ENCODE data around the gene SIRT1. TPM values are rescaled to one million over a fixed set of nuclear protein-coding genes. Genes with fewer than 3 reads are reported as not detected.
A peak's percentile ranks its signal among the peaks of the same experiment; 100 is the strongest.
"Not testable (repeated sequence)": the region's sequence is repeated elsewhere in the genome, so short reads cannot be mapped to it uniquely, and the experiment has no call there.

Gene SIRT1
- polyA plus RNA-seq, 1 donor (not counting 4 experiments of a cell fraction or from before 2014, with no cell fraction given) = 9.8 TPM

DNA sequence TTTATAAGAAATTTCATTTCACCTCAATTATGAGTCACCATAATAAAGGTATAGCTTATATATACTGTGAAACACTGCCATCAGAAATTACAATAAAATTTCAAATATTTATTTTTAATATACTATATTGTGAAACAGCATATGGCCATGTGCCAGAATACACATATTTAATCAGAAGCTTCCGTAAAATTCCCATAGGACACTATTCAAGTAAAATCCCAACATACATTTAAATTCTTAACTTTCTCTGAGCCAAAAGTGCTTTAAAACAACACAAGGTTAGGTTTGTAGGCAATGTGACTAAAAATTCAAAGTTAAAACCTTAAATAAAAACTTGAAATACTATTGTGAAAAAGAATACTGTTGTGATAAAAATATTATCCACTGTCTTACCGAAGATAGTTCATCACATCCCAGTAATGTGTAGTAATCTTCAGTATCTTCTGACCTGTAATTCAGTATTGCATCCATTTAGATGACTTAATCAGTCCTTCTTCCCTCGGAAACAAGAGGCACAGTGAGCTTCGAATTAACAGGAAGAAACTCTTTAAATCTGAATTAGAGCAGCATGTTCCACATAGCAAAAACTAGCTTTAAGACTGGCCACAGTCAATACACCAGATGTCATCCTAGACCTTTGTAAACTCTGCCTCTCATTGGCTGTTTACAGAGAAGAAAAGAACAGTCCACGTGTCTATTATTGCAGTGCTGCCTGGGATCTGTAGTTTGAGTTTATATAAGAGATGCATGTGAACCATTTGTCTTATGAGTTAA lies 46.7 kb upstream of the SIRT1 start, which contains the start of gene DNAJC12:
Gene DNAJC12, minus strand, starts transcription at position 648 of the 774 bp plus-strand sequence. Its CDS starts 177 bp downstream, at position 471.
- H2AFZ ChIP-seq (ENCODE audit: control insufficient read depth, low read length) = peak within 1 kb of the TSS; percentile 68
- H3K4me1 ChIP-seq (ENCODE audit: control insufficient read depth, extremely low read depth, insufficient read depth, low read length) = no peaks in the 10 kb centered on the region
- dilution Hi-C loops (cut with MboI; ENCODE audit: extremely low pct_ligation_motif_present, low sequenced_read_pairs) = loop anchor here (10.0 kb wide), 1 partner anchor 57 kb away; no protein-coding TSS in a partner anchor
- no peak within 1 kb of the TSS for H3K4me3 ChIP-seq (ENCODE audit: control insufficient read depth in 2 of 3, extremely low read depth in 1 of 3, insufficient read depth in 2 of 3, low read depth in 1 of 3, low read length in 3 of 3)
- DNase-seq (ENCODE audit: low read depth, low spot score) (no peak), FAIRE-seq (peak; percentile 26)
- no peaks in the 10 kb centered on the region for H3K27me3 ChIP-seq (ENCODE audit: control insufficient read depth, extremely low read depth, insufficient read depth, low read length)
- H3K9ac ChIP-seq (ENCODE audit: control insufficient read depth, extremely low read depth, insufficient read depth, low read length) = no peak within 1 kb of the TSS
- H3K36me3 ChIP-seq (ENCODE audit: control insufficient read depth in 2 of 2, extremely low read depth in 1 of 2, insufficient read depth in 2 of 2, low read length in 2 of 2) = no peaks in the 10 kb centered on the region
- H3K4me2 ChIP-seq (ENCODE audit: control insufficient read depth, extremely low read depth, insufficient read depth, low read depth, low read length) = no peak within 1 kb of the TSS
- H4K20me1 ChIP-seq (ENCODE audit: control insufficient read depth, extremely low read depth, insufficient read depth, low read length) = no peaks in the 10 kb centered on the region
- H3K9me3 ChIP-seq (ENCODE audit: control insufficient read depth, low read depth, low read length) = no peaks in the 10 kb centered on the region
- no peak for TF ChIP-seq CTCF (optimal IDR thresholded peaks at IDR 0.05 in 1 of 3, IDR thresholded peaks at IDR 0.05 in 1 of 3, conservative IDR thresholded peaks at IDR 0.05 in 1 of 3; ENCODE audit: extremely low read depth in 1 of 3, insufficient read depth in 2 of 3, low read length in 3 of 3)
- TF ChIP-seq EZH2 (IDR thresholded peaks at IDR 0.05; ENCODE audit: low read length) = no peak
- H3K79me2 ChIP-seq (ENCODE audit: control insufficient read depth, insufficient read depth, low read length) = no peaks in the 10 kb centered on the region
- no peaks in the 10 kb centered on the region for H3K9me1 ChIP-seq (ENCODE audit: control insufficient read depth, extremely low read depth, insufficient read depth, low read length)
- no peak within 1 kb of the TSS for H3K27ac ChIP-seq (ENCODE audit: control insufficient read depth, insufficient read depth, low read length)

DNA sequence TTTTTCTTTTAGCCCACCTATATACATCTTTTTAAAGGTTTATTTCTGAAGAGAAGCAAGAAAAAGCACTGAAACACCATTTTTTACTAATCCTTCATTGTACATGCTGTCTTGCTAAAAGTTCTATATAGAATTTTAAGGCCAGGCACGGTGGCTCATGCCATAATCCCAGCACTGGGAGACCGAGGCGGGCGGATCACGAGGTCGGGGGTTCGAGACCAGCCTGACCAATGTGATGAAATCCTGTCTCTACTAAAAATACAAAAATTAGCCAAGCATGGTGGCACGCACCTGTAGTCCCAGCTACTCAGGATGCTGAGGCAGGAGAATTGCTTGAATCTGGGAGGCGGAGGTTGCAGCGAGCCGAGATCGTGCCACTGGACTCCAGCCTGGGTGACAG lies 44.9 kb upstream of the SIRT1 start:
- not testable (repeated sequence) for H3K4me3 ChIP-seq (ENCODE audit: control insufficient read depth in 2 of 3, extremely low read depth in 1 of 3, insufficient read depth in 2 of 3, low read depth in 1 of 3, low read length in 3 of 3); H3K79me2 ChIP-seq (ENCODE audit: control insufficient read depth, insufficient read depth, low read length); H3K36me3 ChIP-seq (ENCODE audit: control insufficient read depth in 2 of 2, extremely low read depth in 1 of 2, insufficient read depth in 2 of 2, low read length in 2 of 2); FAIRE-seq; H3K9me3 ChIP-seq (ENCODE audit: control insufficient read depth, low read depth, low read length); H4K20me1 ChIP-seq (ENCODE audit: control insufficient read depth, extremely low read depth, insufficient read depth, low read length); DNase-seq (ENCODE audit: low read depth, low spot score); H3K9me1 ChIP-seq (ENCODE audit: control insufficient read depth, extremely low read depth, insufficient read depth, low read length); H3K9ac ChIP-seq (ENCODE audit: control insufficient read depth, extremely low read depth, insufficient read depth, low read length); H3K4me1 ChIP-seq (ENCODE audit: control insufficient read depth, extremely low read depth, insufficient read depth, low read length); H3K27me3 ChIP-seq (ENCODE audit: control insufficient read depth, extremely low read depth, insufficient read depth, low read length); H3K4me2 ChIP-seq (ENCODE audit: control insufficient read depth, extremely low read depth, insufficient read depth, low read depth, low read length); H3K27ac ChIP-seq (ENCODE audit: control insufficient read depth, insufficient read depth, low read length); H2AFZ ChIP-seq (ENCODE audit: control insufficient read depth, low read length)
- dilution Hi-C loops (cut with MboI; ENCODE audit: extremely low pct_ligation_motif_present, low sequenced_read_pairs) = loop anchor here (10.0 kb wide), 1 partner anchor 55 kb away; no protein-coding TSS in a partner anchor

Data from keratinocyte (primary cell).